Nephron (organoid): Measurements from ENCODE around the gene E2F4.

Experiments
- H3K27ac Mint-ChIP-seq, 3 experiments: 2 replicates each; pipeline ENCODE4 v1.8.0; 2020; ENCODE audit warnings: mixed read lengths in 3 of 3, mild to moderate bottlenecking in 2 of 3, moderate library complexity in 1 of 3
- H3K27me3 Mint-ChIP-seq: 2 replicates; pipeline ENCODE4 v1.8.0; 2021; ENCODE audit warnings: low read depth, mild to moderate bottlenecking, moderate library complexity, mixed read lengths
- H3K36me3 Mint-ChIP-seq: 2 replicates; pipeline ENCODE4 v1.8.0; 2020; ENCODE audit warnings: low read depth, mixed read lengths
- H3K4me1 Mint-ChIP-seq: 2 replicates; pipeline ENCODE4 v1.8.0; 2020; ENCODE audit warnings: mixed read lengths
- H3K4me3 Mint-ChIP-seq, 3 experiments: 2 replicates each; pipeline ENCODE4 v1.8.0; 2020; ENCODE audit warnings: mild to moderate bottlenecking in 3 of 3, mixed read lengths in 3 of 3, moderate library complexity in 2 of 3
- H3K9me3 Mint-ChIP-seq: 2 replicates; pipeline ENCODE4 v1.8.0; 2020; ENCODE audit warnings: mixed read lengths
- CTCF ChIP-seq, 3 experiments: fragments of 200-600 bp; sonication (generic); IDR thresholded peaks; one replicate each; pipeline ENCODE4 v1.5.0; 2021; ENCODE audit warnings: antibody characterized with exemption in 3 of 3; ENCODE audit not compliant: unreplicated experiment in 3 of 3

The E2F4 gene

GRCh38 chr16:67215706-67216105, 23.8 kb downstream of the E2F4 start:
- no peaks in the 10 kb centered on the region for H3K4me1 Mint-ChIP-seq
- H3K36me3 Mint-ChIP-seq = no peaks in the 10 kb centered on the region
- H3K27ac Mint-ChIP-seq = no peak overlapping the region
- H3K27me3 Mint-ChIP-seq = peaks cover 5% of the 10 kb centered on the region
- no peak overlapping the region for H3K4me3 Mint-ChIP-seq
- no peaks in the 10 kb centered on the region for H3K9me3 Mint-ChIP-seq
- TF ChIP-seq CTCF (IDR thresholded peaks at IDR 0.05; ENCODE audit: unreplicated experiment in 3 of 3) = no peak

GRCh38 chr16:67216612-67217490, 24.9 kb downstream of the E2F4 start:
- H3K27me3 Mint-ChIP-seq = peaks cover 5% of the 10 kb centered on the region

GRCh38 chr16:67223992-67224391, 32.0 kb downstream of the E2F4 start:
- no peaks in the 10 kb centered on the region for H3K9me3 Mint-ChIP-seq
- peaks cover 4% of the 10 kb centered on the region for H3K36me3 Mint-ChIP-seq
- no peaks in the 10 kb centered on the region for H3K27me3 Mint-ChIP-seq
- H3K27ac Mint-ChIP-seq = no peak overlapping the region
- TF ChIP-seq CTCF (IDR thresholded peaks at IDR 0.05; ENCODE audit: unreplicated experiment in 3 of 3) = no peak
- H3K4me3 Mint-ChIP-seq = no peak overlapping the region
- peaks cover 25% of the 10 kb centered on the region for H3K4me1 Mint-ChIP-seq

More at GRCh38 chr16:67216612-67217490, 24.9 kb downstream of the E2F4 start:
- no peak for TF ChIP-seq CTCF (IDR thresholded peaks at IDR 0.05; ENCODE audit: unreplicated experiment in 3 of 3)
- Mint-ChIP-seq H3K27ac (no peak overlapping the region), H3K4me1 (no peaks in the 10 kb centered on the region), H3K4me3 (no peak overlapping the region), H3K36me3 (no peaks in the 10 kb centered on the region), H3K9me3 (no peaks in the 10 kb centered on the region)

- Mint-ChIP-seq H3K4me1 (peaks cover 25% of the 10 kb centered on the region), H3K36me3 (peaks cover 13% of the 10 kb centered on the region), H3K9me3 (no peaks in the 10 kb centered on the region), H3K4me3 (peak overlapping the region; percentile 99 to 100 (median 99)), H3K27me3 (no peaks in the 10 kb centered on the region), H3K27ac (peak overlapping the region; percentile 77 to 93 (median 81))
- no peak for TF ChIP-seq CTCF (IDR thresholded peaks at IDR 0.05; ENCODE audit: unreplicated experiment in 3 of 3)
These were observed 34.4 kb downstream of the E2F4 start for GRCh38 chr16:67226295-67226803.

GRCh38 chr16:67226804-67227566, 35.0 kb downstream of the E2F4 start, which contains the start of gene TMEM208:
TMEM208 (plus strand) TSS chr16:67227130; CDS start chr16:67227219, 89 bp downstream.
- H3K4me1 Mint-ChIP-seq = peaks cover 25% of the 10 kb centered on the region
- peak within 1 kb of the TSS; percentile 99 to 100 (median 99) for H3K4me3 Mint-ChIP-seq
- TF ChIP-seq CTCF (IDR thresholded peaks at IDR 0.05; ENCODE audit: unreplicated experiment in 3 of 3) = no peak
- peaks cover 13% of the 10 kb centered on the region for H3K36me3 Mint-ChIP-seq
- no peaks in the 10 kb centered on the region for H3K27me3 Mint-ChIP-seq
- H3K27ac Mint-ChIP-seq = peak within 1 kb of the TSS; percentile 77 to 93 (median 81)
- no peaks in the 10 kb centered on the region for H3K9me3 Mint-ChIP-seq
